SJSA1 (cell line): ENCODE results near the gene C1orf174. TPM values are rescaled to one million over a fixed set of nuclear protein-coding genes. Genes with fewer than 3 reads are reported as not detected.

Experiments used
- DNase-seq, 2 experiments: peaks; one replicate each; pipeline ENCODE4 v3.0.0-alpha.2; 2015 to 2020; ENCODE audit warnings: low spot score in 2 of 2, low read depth in 1 of 2
- H3K27ac ChIP-seq: fragments of 250-450 bp; sonication (Bioruptor Pico); 2 replicates; pipeline ENCODE4 v1.5.1; 2020; ENCODE audit warnings: mild to moderate bottlenecking, moderate library complexity
- H3K27me3 ChIP-seq: fragments of 250-450 bp; sonication (Bioruptor Pico); replicated peaks from 2 replicates; pipeline ENCODE4 v1.5.1; 2020; ENCODE audit warnings: mild to moderate bottlenecking, moderate library complexity
- H3K36me3 ChIP-seq: fragments of 250-450 bp; sonication (Bioruptor Pico); 2 replicates; pipeline ENCODE4 v1.5.1; 2020; ENCODE audit warnings: mild to moderate bottlenecking
- H3K4me1 ChIP-seq: fragments of 250-450 bp; sonication (Bioruptor Pico); replicated peaks from 2 replicates; pipeline ENCODE4 v1.6.1; 2021; ENCODE audit warnings: mild to moderate bottlenecking
- H3K4me3 ChIP-seq: fragments of 250-450 bp; sonication (Bioruptor Pico); 2 replicates; pipeline ENCODE4 v1.5.1; 2020; ENCODE audit warnings: mild to moderate bottlenecking
- H3K9me3 ChIP-seq: fragments of 250-450 bp; sonication (Bioruptor Pico); replicated peaks from 2 replicates; pipeline ENCODE4 v1.5.1; 2020; ENCODE audit warnings: mild to moderate bottlenecking
- total RNA-seq: library from RNA; depleted of rRNA; stranded (reverse); fragments of >200 nt; shearing (Covaris generic); gene quantifications from 2 replicates; pipeline ENCODE4 v1.2.3, GENCODE V29; 2014

Gene C1orf174
- total RNA-seq, 1 experiment from 2014 or later: 36.3 TPM

GRCh38 chr1:3910049-3910731, 10.1 kb upstream of the C1orf174 start:
- Histone ChIP-seq H3K36me3 (no peaks in the 10 kb centered on the region), H3K4me3 (no peak overlapping the region), H3K4me1 (no peaks in the 10 kb centered on the region), H3K27ac (no peak overlapping the region), H3K27me3 (peaks cover 10% of the 10 kb centered on the region), H3K9me3 (no peaks in the 10 kb centered on the region)
- DNase-seq: no peak

DNA sequence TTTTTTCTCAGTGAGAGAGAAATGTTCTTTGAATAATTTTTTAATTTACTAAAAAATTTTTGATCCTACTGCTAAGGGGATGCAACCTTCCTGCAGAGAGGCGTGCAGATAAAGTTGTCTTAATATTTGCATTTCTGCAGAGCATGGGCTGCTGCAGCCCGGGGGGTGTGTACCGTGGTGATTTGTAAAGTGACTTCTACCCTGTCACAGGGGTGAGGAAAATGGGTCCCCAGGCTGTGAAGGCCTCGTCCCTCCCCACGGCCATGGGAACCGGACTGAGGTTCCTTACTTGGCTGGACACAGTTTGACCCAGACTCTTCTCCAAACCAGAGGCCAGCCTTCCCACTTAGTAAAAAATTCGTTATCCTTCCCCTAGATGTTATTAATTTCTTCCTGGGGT, 9.5 kb upstream of the C1orf174 start:
- H3K4me1 ChIP-seq: no peaks in the 10 kb centered on the region
- no peak for DNase-seq
- no peaks in the 10 kb centered on the region for H3K9me3 ChIP-seq
- H3K27me3 ChIP-seq: peaks cover 10% of the 10 kb centered on the region
- no peak overlapping the region for H3K4me3 ChIP-seq
- no peaks in the 10 kb centered on the region for H3K36me3 ChIP-seq
- no peak overlapping the region for H3K27ac ChIP-seq

GRCh38 chr1:3908886-3909517, 8.9 kb upstream of the C1orf174 start:
- no peak for DNase-seq
- H3K27ac ChIP-seq: no peak overlapping the region
- no peak overlapping the region for H3K4me3 ChIP-seq
- H3K4me1 ChIP-seq: no peaks in the 10 kb centered on the region
- no peaks in the 10 kb centered on the region for H3K9me3 ChIP-seq
- no peaks in the 10 kb centered on the region for H3K36me3 ChIP-seq
- peaks cover 10% of the 10 kb centered on the region for H3K27me3 ChIP-seq

DNA sequence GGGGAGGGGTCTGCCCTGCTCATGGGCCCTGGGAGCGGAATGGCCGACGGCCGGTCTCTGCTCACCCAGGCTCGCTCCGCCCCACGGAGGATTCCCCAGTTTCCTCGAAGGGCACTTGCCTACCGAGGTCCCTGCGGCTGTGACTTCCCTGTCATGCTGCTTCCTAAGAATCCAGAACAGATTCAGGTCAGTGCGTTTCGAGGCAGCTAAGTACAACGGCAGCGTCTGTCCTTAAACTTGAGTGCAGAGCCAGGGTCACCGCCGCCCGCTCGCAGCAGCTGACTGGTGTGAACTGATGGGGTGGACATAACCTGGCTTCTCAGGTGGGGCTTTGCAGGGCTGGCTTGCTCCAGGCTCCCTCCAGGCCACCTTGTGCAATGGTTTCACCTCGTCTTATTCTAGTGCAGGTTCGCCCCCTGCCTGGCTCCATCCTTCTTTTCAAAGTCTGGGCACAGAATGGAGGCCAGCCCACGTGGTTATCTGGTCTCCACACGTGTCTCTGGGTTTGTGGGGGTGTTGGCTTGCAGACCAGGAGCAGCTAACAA, 7.6 kb upstream of the C1orf174 start:
- peaks cover 10% of the 10 kb centered on the region for H3K27me3 ChIP-seq
- DNase-seq: no peak

DNA sequence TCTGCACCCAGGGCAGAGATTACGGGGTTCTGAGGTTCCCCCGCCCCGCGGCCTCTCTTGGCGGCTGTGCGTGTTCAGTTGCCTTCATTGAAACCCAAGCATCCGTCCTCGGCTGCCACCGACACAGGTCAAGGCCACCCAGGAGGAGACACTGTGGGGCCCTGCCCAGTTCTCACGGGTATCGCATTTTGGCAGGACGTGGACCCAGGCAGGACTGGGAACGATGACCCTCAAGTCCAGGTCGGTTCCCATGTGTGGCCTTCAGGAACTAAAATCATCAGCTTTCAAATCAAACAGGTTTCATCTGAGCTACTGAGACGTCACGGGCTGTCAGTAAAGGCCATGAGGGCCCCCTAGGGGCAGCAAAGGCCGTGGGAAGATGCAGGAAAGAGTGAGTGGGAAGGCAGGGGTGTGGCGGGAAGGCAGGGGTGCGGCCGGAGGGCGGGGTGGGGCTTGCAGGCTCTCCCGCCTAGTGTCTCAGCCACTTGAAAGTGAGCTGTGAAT, 7.0 kb upstream of the C1orf174 start:
- H3K4me1 ChIP-seq: no peaks in the 10 kb centered on the region
- no peaks in the 10 kb centered on the region for H3K36me3 ChIP-seq
- H3K27me3 ChIP-seq: peaks cover 10% of the 10 kb centered on the region
- H3K4me3 ChIP-seq: no peak overlapping the region
- no peak overlapping the region for H3K27ac ChIP-seq
- no peak for DNase-seq
- no peaks in the 10 kb centered on the region for H3K9me3 ChIP-seq

More for the DNA sequence above, 7.6 kb upstream of the C1orf174 start:
- Histone ChIP-seq H3K36me3 (no peaks in the 10 kb centered on the region), H3K4me3 (no peak overlapping the region), H3K9me3 (no peaks in the 10 kb centered on the region), H3K27ac (no peak overlapping the region), H3K4me1 (no peaks in the 10 kb centered on the region)

DNA sequence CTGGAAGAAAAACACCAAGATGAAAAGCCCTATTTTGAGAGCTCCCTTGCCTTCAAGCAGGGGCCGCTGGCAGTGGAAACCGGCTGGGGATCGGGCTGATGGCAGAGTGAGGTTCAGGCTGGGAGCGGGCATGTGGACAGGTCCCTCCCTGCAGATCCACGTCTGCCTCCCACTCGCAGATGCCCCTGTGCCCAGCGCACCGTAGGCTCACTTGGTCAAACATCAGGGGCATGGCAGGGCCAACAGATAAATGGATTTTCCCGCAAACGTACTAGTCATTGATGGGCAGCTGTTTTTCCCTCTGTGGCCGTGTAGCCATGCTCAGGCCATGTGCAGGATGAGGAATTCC, 6.6 kb upstream of the C1orf174 start:
- Histone ChIP-seq H3K27me3 (peaks cover 10% of the 10 kb centered on the region), H3K27ac (no peak overlapping the region), H3K4me3 (no peak overlapping the region), H3K9me3 (no peaks in the 10 kb centered on the region), H3K36me3 (no peaks in the 10 kb centered on the region), H3K4me1 (no peaks in the 10 kb centered on the region)
- DNase-seq: no peak

DNA sequence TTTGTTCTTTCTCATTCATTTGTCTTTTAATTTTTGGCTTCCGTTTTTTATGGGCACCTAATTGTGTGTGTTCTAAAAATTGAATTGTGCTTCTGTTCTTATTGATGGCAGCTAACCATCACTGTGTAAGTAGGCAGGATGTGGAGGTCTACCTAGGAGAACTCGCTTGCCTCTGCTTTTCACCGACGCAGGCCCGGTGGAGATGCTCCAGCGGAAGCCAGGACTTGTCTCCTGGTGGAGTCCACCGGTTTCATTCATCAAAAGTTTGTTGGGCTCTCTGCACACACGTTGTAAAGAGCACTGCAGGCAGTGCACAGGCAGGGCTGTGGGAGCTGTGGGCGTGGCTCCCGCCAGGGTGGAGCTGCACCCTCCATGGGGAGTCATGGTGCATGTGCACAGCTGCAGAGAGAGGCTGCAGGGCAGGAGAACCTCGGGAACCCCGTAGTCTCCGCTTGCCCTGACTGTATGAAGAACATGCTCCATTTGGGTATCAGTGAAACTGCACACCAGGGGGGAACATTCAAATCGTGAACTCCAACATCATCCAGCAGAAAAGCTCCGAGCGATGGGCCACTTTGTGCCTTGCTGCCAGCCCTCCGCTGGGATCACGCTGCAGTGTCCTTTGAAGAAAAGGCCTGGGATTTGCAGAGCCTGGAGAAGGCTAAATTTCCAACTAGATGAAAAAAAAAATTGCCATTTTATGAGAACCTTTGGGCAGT, 6.0 kb upstream of the C1orf174 start:
- Histone ChIP-seq H3K27me3 (peaks cover 7% of the 10 kb centered on the region), H3K36me3 (no peaks in the 10 kb centered on the region), H3K27ac (no peak overlapping the region), H3K4me3 (no peak overlapping the region), H3K4me1 (peaks cover 4% of the 10 kb centered on the region; the same call in 1 of the 2 replicates), H3K9me3 (no peaks in the 10 kb centered on the region)
- no peak for DNase-seq

GRCh38 chr1:3905266-3905952, 5.3 kb upstream of the C1orf174 start:
- 0 out of 2 replicates have a peak, but pooled peaks cover under 1% of the 10 kb centered on the region for H3K27me3 ChIP-seq
- H3K4me1 ChIP-seq: peaks cover 4% of the 10 kb centered on the region; the same call in 1 of the 2 replicates
- H3K4me3 ChIP-seq: no peak overlapping the region
- no peaks in the 10 kb centered on the region for H3K9me3 ChIP-seq
- DNase-seq: no peak
- peaks cover 2% of the 10 kb centered on the region; the same call in 1 of the 2 replicates for H3K36me3 ChIP-seq
- no peak overlapping the region for H3K27ac ChIP-seq

DNA sequence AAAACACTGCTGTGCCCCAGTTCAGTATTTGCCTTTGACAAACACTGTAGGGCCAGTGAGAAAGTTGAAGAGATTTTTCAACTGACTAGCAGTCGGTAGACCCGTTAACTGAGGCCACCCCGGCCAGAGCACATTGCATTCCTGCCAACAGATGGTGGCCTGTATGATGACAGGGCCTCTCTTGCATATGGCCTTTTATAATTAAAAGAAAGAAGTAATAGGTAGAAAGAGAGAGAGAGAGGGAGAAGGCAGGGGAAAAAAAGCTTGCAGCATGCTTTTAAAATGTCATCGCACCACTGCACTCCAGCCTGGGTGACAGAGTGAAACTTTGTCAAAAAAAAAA, 4.7 kb upstream of the C1orf174 start:
- Histone ChIP-seq H3K9me3 (no peaks in the 10 kb centered on the region), H3K27me3 (no peaks in the 10 kb centered on the region), H3K27ac (no peak overlapping the region), H3K36me3 (peaks cover 4% of the 10 kb centered on the region; the same call in 1 of the 2 replicates), H3K4me3 (no peak overlapping the region), H3K4me1 (peaks cover 4% of the 10 kb centered on the region; the same call in 1 of the 2 replicates)
- no peak for DNase-seq

DNA sequence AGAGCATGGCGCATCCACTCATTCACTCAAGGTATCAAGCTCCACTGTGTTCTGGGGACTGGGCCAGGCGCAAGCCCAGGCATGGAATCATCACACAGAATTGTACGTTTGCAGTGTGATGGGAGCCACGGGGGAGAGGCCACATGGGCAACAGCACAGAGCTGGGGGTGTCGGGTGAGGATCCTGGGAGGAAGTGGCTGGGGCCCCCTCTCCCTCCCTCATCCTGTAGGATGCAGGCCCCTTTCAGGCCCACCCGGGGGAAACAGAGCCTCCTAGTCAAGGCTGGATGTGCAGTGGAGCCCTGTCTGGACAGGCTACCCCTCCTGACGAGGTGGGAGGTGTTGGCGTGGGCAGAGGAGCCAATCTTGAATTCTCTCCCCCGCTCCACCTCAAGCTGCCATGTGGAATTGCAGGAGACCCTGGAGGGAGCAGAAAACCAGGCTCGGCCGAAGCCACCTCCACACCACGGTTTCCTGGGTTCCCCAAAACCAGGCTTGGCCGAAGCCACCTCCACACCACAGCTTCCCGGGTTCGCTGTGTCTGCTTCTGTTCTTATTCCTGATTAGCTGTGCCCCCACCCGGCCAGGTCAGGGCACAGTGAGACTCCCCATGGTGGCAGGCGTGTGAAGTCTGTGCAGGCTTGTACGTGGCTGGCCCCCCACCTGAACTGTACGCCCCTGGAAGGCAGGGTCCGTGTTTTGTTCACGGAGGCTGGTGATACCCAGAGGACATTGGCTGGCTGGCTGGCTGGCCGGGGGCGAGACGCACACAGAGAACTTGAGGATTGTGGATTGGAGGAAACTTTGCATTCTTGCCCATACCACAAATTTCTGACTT, 4.2 kb upstream of the C1orf174 start:
- Histone ChIP-seq H3K27me3 (no peaks in the 10 kb centered on the region), H3K4me1 (peaks cover 4% of the 10 kb centered on the region; the same call in 1 of the 2 replicates), H3K4me3 (no peak overlapping the region), H3K9me3 (no peaks in the 10 kb centered on the region), H3K36me3 (peaks cover 6% of the 10 kb centered on the region; the same call in 1 of the 2 replicates), H3K27ac (no peak overlapping the region)
- DNase-seq: no peak

DNA sequence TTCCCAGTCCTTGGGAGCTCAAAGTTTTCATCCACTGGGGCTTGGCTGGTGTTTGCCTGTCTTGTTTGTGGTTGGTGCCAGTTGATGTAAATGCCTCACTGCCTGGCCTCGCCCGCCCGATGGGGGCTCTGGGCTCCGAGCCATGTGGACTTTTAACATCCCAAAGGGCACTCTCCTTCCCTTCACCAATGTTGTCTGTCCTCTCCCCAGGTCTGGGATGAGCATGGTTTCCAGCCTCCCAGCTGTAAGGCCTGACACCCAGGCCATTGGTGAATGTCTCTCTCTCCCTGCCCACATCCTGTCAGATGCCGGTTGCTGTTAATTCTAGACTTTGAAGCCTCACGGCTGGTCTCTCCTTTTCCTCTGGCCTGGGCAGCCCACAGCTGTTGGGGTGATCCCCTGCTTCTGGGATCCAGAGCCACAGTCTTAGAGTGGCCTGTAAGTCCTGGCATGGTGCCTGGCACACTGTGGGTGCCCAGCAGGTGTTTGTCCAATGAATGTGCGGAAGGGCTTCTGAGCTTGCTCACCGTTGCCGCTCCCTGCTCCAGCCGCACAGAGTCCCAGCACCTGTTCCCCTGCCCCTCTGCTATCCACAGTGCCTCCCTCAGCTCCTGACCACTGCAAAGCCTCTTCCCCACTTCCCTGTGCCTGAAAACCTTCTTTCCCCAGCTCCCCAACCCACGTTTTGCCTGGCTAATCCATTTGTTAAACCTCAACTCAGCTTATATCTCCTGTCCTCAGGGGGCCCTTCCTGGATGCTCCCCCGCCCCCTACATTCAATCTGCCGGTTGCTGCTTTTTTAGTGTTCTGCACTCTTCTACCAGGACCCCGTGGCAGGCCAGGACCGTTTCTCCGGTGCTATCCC, 3.3 kb upstream of the C1orf174 start:
- no peak overlapping the region for H3K27ac ChIP-seq

GRCh38 chr1:3902571-3903091, 2.6 kb upstream of the C1orf174 start:
- H3K9me3 ChIP-seq: no peaks in the 10 kb centered on the region
- peaks cover 4% of the 10 kb centered on the region; the same call in 1 of the 2 replicates for H3K4me1 ChIP-seq
- peaks cover 15% of the 10 kb centered on the region; the same call in 1 of the 2 replicates for H3K36me3 ChIP-seq
- H3K4me3 ChIP-seq: no peak overlapping the region
- H3K27ac ChIP-seq: no peak overlapping the region
- DNase-seq: no peak
- no peaks in the 10 kb centered on the region for H3K27me3 ChIP-seq

More for the DNA sequence above, 3.3 kb upstream of the C1orf174 start:
- H3K4me3 ChIP-seq: no peak overlapping the region
- no peaks in the 10 kb centered on the region for H3K9me3 ChIP-seq
- no peak for DNase-seq
- peaks cover 14% of the 10 kb centered on the region; the same call in 1 of the 2 replicates for H3K36me3 ChIP-seq
- H3K4me1 ChIP-seq: peaks cover 4% of the 10 kb centered on the region; the same call in 1 of the 2 replicates
- no peaks in the 10 kb centered on the region for H3K27me3 ChIP-seq
